HEK293T (cell line): Measurements from ENCODE around the gene MN1.

Experiments used
- CTCF ChIA-PET: fragments of 350-600 bp; formaldehyde crosslinking; extraction: SDS; loops from one replicate; lab custom pipeline; 2021; ENCODE audit warnings: antibody characterized with exemption, inconsistent platforms; lab: Yijun Ruan, JAX
- POLR2A ChIA-PET: fragments of 350-600 bp; formaldehyde crosslinking; extraction: SDS; loops from one replicate; lab custom pipeline; 2020; ENCODE audit warnings: antibody characterized with exemption, inconsistent platforms; lab: Yijun Ruan, JAX
- DNase-seq: peaks from one replicate; pipeline ENCODE4 v3.0.0; 2012; ENCODE audit warnings: mixed read lengths; ENCODE audit errors: extremely low spot score
- ARNT ChIP-seq: fragments of 450-650 bp; IDR thresholded peaks from 2 replicates; pipeline ENCODE4 v1.6.1; 2017; ENCODE audit warnings: mild to moderate bottlenecking
- BHLHE40 ChIP-seq: fragments of 450-650 bp; IDR thresholded peaks from 2 replicates; pipeline ENCODE4 v1.6.1; 2016; ENCODE audit warnings: mild to moderate bottlenecking, moderate library complexity, borderline replicate concordance
- CTBP1 ChIP-seq: fragments of 450-650 bp; IDR thresholded peaks from 2 replicates; pipeline ENCODE4 v1.6.1; 2016; ENCODE audit warnings: borderline replicate concordance
- ELF4 ChIP-seq: fragments of 450-650 bp; IDR thresholded peaks from 2 replicates; pipeline ENCODE4 v1.6.1; 2017; ENCODE audit warnings: antibody characterized with exemption
- FOXA1 ChIP-seq: fragments of 450-650 bp; IDR thresholded peaks from 2 replicates; pipeline ENCODE4 v1.6.1; 2016; ENCODE audit warnings: mild to moderate bottlenecking
- FOXK2 ChIP-seq: fragments of 450-650 bp; IDR thresholded peaks from 2 replicates; pipeline ENCODE4 v1.6.1; 2016; ENCODE audit warnings: mild to moderate bottlenecking
- FOXM1 ChIP-seq: fragments of 450-650 bp; IDR thresholded peaks from 2 replicates; pipeline ENCODE4 v1.6.1; 2017; ENCODE audit warnings: mild to moderate bottlenecking, borderline replicate concordance
- HDGF ChIP-seq: fragments of 450-650 bp; IDR thresholded peaks from 2 replicates; pipeline ENCODE4 v1.6.1; 2017; ENCODE audit warnings: antibody characterized with exemption, borderline replicate concordance
- L3MBTL2 ChIP-seq: fragments of 450-650 bp; conservative IDR thresholded peaks from 2 replicates; pipeline ENCODE4 v1.6.1; 2016; ENCODE audit warnings: mild to moderate bottlenecking
- LEF1 ChIP-seq: fragments of 450-650 bp; IDR thresholded peaks from 2 replicates; pipeline ENCODE4 v1.6.1; 2017; ENCODE audit warnings: mild to moderate bottlenecking, borderline replicate concordance
- NFRKB ChIP-seq: fragments of 450-650 bp; IDR thresholded peaks from 2 replicates; pipeline ENCODE4 v1.6.1; 2016; ENCODE audit warnings: mild to moderate bottlenecking, moderate library complexity
- SP1 ChIP-seq: fragments of 450-650 bp; IDR thresholded peaks from 2 replicates; pipeline ENCODE4 v1.6.1; 2017
- SUZ12 ChIP-seq: fragments of 450-650 bp; IDR thresholded peaks from 2 replicates; pipeline ENCODE4 v1.6.1; 2016; ENCODE audit warnings: mild to moderate bottlenecking
- TARDBP ChIP-seq: fragments of 450-650 bp; IDR thresholded peaks from 2 replicates; pipeline ENCODE4 v1.6.1; 2016
- ZNF384 ChIP-seq: fragments of 450-650 bp; IDR thresholded peaks from 2 replicates; pipeline ENCODE4 v1.6.1; 2016
- TF ChIP-seq, protein P1 (sequence below): fragments of 450-650 bp; IDR thresholded peaks from 2 replicates; pipeline ENCODE4 v1.6.1; 2016

Gene MN1

GRCh38 chr22:27777128-27777527, 24.4 kb downstream of the MN1 start:
- no peak for DNase-seq
- TF ChIP-seq LEF1 (no peak), NFRKB (no peak), ARNT (no peak), TARDBP (no peak), HDGF (no peak), SP1 (no peak), FOXK2 (no peak), BHLHE40 (no peak), ZNF384 (no peak), L3MBTL2 (no peak), SUZ12 (no peak), CTBP1 (no peak), FOXM1 (no peak), FOXA1 (no peak)
- TF ChIP-seq, protein P1, sequence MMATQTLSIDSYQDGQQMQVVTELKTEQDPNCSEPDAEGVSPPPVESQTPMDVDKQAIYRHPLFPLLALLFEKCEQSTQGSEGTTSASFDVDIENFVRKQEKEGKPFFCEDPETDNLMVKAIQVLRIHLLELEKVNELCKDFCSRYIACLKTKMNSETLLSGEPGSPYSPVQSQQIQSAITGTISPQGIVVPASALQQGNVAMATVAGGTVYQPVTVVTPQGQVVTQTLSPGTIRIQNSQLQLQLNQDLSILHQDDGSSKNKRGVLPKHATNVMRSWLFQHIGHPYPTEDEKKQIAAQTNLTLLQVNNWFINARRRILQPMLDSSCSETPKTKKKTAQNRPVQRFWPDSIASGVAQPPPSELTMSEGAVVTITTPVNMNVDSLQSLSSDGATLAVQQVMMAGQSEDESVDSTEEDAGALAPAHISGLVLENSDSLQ, result no peak
- ChIA-PET CTCF (no interaction called here), POLR2A (no interaction called here)

GRCh38 chr22:27776650-27776958, 25.0 kb downstream of the MN1 start:
- DNase-seq, result no peak
- ChIA-PET POLR2A (no interaction called here), CTCF (no interaction called here)
- TF ChIP-seq CTBP1, result no peak
- no peak for TF ChIP-seq BHLHE40
- TF ChIP-seq TARDBP, result no peak
- TF ChIP-seq NFRKB, result no peak
- no peak for TF ChIP-seq SP1
- no peak for TF ChIP-seq FOXM1
- no peak for TF ChIP-seq FOXK2
- TF ChIP-seq L3MBTL2, result no peak
- no peak for TF ChIP-seq LEF1
- TF ChIP-seq SUZ12, result no peak
- TF ChIP-seq HDGF, result no peak
- no peak for TF ChIP-seq ARNT
- no peak for TF ChIP-seq ELF4
- TF ChIP-seq ZNF384, result no peak
- TF ChIP-seq, protein P1, result no peak

DNA sequence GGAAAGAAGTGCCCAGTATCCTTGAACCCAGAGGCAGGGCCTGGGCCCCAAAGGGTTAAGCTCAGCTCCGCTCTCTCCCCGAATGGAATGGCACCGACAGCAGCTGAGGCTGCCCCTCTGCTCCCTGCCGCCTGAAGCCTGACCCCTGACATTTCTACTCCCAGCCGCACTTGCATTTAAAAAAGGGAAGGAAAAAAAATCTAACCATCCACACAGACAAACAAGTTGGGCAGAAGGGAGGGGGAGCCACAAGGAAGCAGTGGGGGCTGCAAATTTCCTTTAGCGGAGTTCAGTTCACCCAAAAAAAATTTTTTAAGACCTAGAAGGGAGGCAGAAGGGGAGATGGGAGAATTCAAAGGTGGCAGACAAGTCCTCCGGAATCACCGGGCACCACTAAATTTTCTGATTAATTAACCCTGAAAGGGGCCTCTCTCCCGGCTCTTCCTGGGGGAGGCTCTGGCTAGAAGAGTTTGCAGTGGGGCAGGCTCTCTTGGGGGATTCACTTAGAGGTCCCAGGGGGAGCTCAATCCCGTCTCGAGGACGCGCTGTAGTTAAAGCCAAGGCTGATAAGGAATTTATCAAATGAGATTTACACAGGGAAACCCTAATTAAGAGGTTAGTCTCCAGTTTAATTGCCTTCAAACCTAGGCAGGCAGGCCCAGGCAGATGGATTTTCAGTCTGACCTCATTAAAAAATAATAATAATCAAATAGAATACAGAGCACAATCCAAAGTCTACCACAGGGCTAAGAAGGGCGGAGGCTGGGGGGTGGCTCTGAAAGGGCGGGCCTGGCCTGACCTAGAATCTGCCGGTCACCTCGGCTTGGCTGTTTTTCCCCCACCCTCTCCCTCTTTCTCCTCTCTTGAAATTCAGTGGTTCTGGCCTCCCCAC, 25.6 kb downstream of the MN1 start:
- no peak for DNase-seq
- ChIA-PET CTCF (interaction anchor here (0.6 kb wide), 1 partner anchor 151 kb away, joined by 4 read pairs; no protein-coding TSS in a partner anchor), POLR2A (no interaction called here)
- no peak for TF ChIP-seq SUZ12
- TF ChIP-seq FOXM1, result no peak
- no peak for TF ChIP-seq ZNF384
- TF ChIP-seq, protein P1, result no peak

GRCh38 chr22:27775087-27775698, 26.4 kb downstream of the MN1 start:
- ChIA-PET POLR2A (no interaction called here), CTCF (interaction anchor here (0.6 kb wide), 1 partner anchor 150 kb away, joined by 4 read pairs; no protein-coding TSS in a partner anchor)
- no peak for DNase-seq
- TF ChIP-seq, protein P1, result no peak

DNA sequence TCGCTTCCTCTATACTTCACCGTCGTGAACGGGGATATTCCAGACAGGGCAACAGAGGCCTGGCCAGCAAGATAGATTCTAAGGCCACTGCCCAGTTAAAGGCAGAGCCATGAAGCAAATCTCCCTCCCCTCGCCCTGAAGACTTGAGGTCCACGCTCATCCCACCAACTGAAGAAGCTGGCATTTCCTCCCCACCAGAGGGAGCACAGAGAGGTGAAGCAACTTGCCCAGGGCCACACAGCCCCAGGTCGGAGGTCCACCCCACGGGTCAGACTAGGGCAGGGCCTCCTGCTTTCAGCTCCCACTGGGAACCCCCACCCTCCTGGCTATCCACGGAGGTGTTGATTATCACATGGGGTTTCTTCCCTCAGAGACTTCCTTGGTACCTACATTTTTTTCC, 27.4 kb downstream of the MN1 start:
- TF ChIP-seq L3MBTL2, result no peak
- TF ChIP-seq LEF1, result no peak
- TF ChIP-seq CTBP1, result no peak
- no peak for TF ChIP-seq NFRKB
- ChIA-PET CTCF (no interaction called here), POLR2A (no interaction called here)
- DNase-seq, result no peak

GRCh38 chr22:27772984-27773498, 28.5 kb downstream of the MN1 start:
- POLR2A ChIA-PET, result no interaction called here
- CTCF ChIA-PET, result no interaction called here
- DNase-seq, result no peak
- no peak for TF ChIP-seq FOXK2
- no peak for TF ChIP-seq FOXM1
- no peak for TF ChIP-seq LEF1
- no peak for TF ChIP-seq L3MBTL2
- TF ChIP-seq ELF4, result no peak
- no peak for TF ChIP-seq CTBP1
- TF ChIP-seq ARNT, result no peak
- TF ChIP-seq ZNF384, result no peak
- TF ChIP-seq TARDBP, result no peak
- no peak for TF ChIP-seq NFRKB
- TF ChIP-seq, protein P1, result no peak
